Heart left ventricle (tissue), 16 donors: ENCODE measurements around the gene BRSK2. TPM values are rescaled to one million over a fixed set of nuclear protein-coding genes. Genes with fewer than 3 reads are reported as not detected.

Source experiments
- ATAC-seq, 4 donors: fragments of 200-7000 bp; cut with Tn5 transposase; one replicate each; pipeline ENCODE4 v1.9.1; 2020 to 2022; ENCODE audit warnings: moderate library complexity in 4 of 4, mild to moderate bottlenecking in 3 of 4, moderate number of reproducible peaks in 1 of 4
- DNase-seq, 5 donors: peaks; one replicate each; pipeline ENCODE4 v3.0.0-alpha.2; 2020
- H3K27ac ChIP-seq, 12 donors: fragments of 200-600 bp; sonication (generic) in 4 of 12; one replicate each; pipeline versions ENCODE4 v1.5.0 to v1.8.0; 2016 to 2022; ENCODE audit warnings: mild to moderate bottlenecking in 2 of 12
- H3K27me3 ChIP-seq, 9 donors: fragments of 200-600 bp; sonication (generic) in 2 of 9; one replicate each; pipeline versions ENCODE4 v1.5.1 to v1.8.0; 2016 to 2022; ENCODE audit warnings: mild to moderate bottlenecking in 3 of 9
- H3K36me3 ChIP-seq, 9 donors: fragments of 200-600 bp; sonication (generic) in 2 of 9; one replicate each; pipeline versions ENCODE4 v1.5.0 to v1.8.0; 2018 to 2022; ENCODE audit warnings: mild to moderate bottlenecking in 2 of 9
- H3K4me1 ChIP-seq, 12 donors: fragments of 200-600 bp; sonication (generic) in 4 of 12; one replicate each; pipeline versions ENCODE4 v1.5.0 to v1.8.0; 2016 to 2022; ENCODE audit warnings: mild to moderate bottlenecking in 3 of 12
- H3K4me3 ChIP-seq, 12 donors: fragments of 200-600 bp; sonication (generic) in 4 of 12; one replicate each; pipeline versions ENCODE4 v1.5.0 to v1.8.0; 2017 to 2022; ENCODE audit warnings: mild to moderate bottlenecking in 9 of 12, moderate library complexity in 4 of 12
- H3K9me3 ChIP-seq, 12 donors: fragments of 200-600 bp; sonication (generic) in 4 of 12; one replicate each; pipeline versions ENCODE4 v1.5.0 to v1.8.0; 2016 to 2022; ENCODE audit warnings: mild to moderate bottlenecking in 1 of 12
- POLR2A ChIP-seq, 2 donors: fragments of 450-650 bp; IDR thresholded peaks; one replicate each; pipeline ENCODE4 v1.6.1; 2017; ENCODE audit warnings: antibody characterized with exemption in 2 of 2, mild to moderate bottlenecking in 2 of 2, moderate library complexity in 2 of 2
- WGBS, 4 donors: extraction: QIAGEN DNeasy Blood & Tissue Kit in 2 of 4; methylation state at CpG; one replicate each; pipeline versions ENCODE4 v1.1.5 to v1.1.7; 2013 to 2018; 5-methylcytosine and 5-hydroxymethylcytosine counted together
- intact Hi-C, 10 donors: fragments of 100-400 bp; cut with DNase I; formaldehyde crosslinking; loops; one replicate each; pipeline versions ENCODE4 v1.11.1 to v1.14.2; 2022
- polyA plus RNA-seq, 2 donors: library from polyadenylated mRNA; stranded (reverse); fragments of 200-250 nt; gene quantifications; one replicate each; pipeline ENCODE4 v1.2.3, GENCODE V29; 2013
- total RNA-seq, 9 donors: library from RNA; depleted of rRNA in 2 of 9; stranded (reverse); fragments of >200 nt in 2 of 9; fragmentation: NEBNext Ultra II Directional in 3 of 9; extraction: Animal tissue kit (Norgen Biotek cat#: 25700) in 3 of 9; gene quantifications; one replicate each; pipeline versions ENCODE4 v1.1.0 to v1.2.4, GENCODE V29; 2016 to 2023
- TF ChIP-seq, protein P1 (sequence below), 12 donors: fragments of 200-600 bp; sonication (generic) in 4 of 12; IDR thresholded peaks; one replicate each; pipeline versions ENCODE4 v1.5.0 to v1.8.0; 2018 to 2022; ENCODE audit warnings: antibody characterized with exemption in 12 of 12, mild to moderate bottlenecking in 5 of 12
- donor health status: ischemic (EF 13 %, LVEDD 7.1; RV severe dilation, severe dysfunction).
- donor health status: healthy with polysubstance abuse.
- donor health status: DM: no; HTN: yes; CAD: no.
- donor health status: DM: no; HTN: no; CAD: no.
- donor health status: ischemic (EF 25% LVEDD 6.9; RV normal size, moderate dysfunction).
- donor health status: ischemic (EF 25% LVEDD 5.7; RV mildly dilated, moderate dysfunction).
- donor health status: healthy.
- donor health status: DM: yes; HTN: yes; CAD: no.
- donor health status: ischemic (EF 35%, LVEDD 5.7; RV mildly dilated, moderate dysfunction).
- donor health status: nonischemic (EF 11% LVEDD 7.7; RV severe dilation, severe dysfunction).
- donor health status: DM: yes; HTN: yes; CAD: no.
- donor health status: PGD.
- donor health status: ischemic (EF 29% LVEDD 5.4; RV normal size, mild dysfunction).
- donor health status: nonischemic (EF 23%, LVEDD 6.1; RV moderate dilation, normal function).

BRSK2 gene
- total and polyA plus RNA-seq, 11 donors, result 0.16 to 1.3 (median 0.61) TPM; not detected in 1

DNA sequence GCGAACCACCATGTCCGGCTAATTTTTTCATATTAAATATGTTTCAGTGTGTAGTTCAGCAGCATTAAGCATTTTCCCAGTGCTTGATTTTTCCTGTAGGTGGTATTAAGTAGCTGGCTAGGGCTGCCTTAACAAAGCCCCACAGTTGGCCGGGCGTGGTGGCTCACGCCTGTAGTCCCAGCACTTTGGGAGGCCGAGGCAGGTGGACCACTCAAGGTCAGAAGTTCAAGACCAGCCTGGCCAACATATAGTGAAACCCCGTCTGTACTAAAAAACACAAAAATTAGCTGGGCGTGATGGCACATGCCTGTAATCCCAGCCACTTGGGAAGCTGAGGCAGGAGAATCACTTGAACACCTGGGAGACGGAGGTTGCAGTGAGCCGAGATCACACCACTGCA is 46.8 kb upstream of the BRSK2 start:
- intact Hi-C loops, result loop anchor here in 1 of 10 donors (5.0 kb wide), 1 partner anchor 39 kb away; no protein-coding TSS in a partner anchor
- ATAC-seq (no peak), DNase-seq (no peak)
- TF ChIP-seq, protein P1, sequence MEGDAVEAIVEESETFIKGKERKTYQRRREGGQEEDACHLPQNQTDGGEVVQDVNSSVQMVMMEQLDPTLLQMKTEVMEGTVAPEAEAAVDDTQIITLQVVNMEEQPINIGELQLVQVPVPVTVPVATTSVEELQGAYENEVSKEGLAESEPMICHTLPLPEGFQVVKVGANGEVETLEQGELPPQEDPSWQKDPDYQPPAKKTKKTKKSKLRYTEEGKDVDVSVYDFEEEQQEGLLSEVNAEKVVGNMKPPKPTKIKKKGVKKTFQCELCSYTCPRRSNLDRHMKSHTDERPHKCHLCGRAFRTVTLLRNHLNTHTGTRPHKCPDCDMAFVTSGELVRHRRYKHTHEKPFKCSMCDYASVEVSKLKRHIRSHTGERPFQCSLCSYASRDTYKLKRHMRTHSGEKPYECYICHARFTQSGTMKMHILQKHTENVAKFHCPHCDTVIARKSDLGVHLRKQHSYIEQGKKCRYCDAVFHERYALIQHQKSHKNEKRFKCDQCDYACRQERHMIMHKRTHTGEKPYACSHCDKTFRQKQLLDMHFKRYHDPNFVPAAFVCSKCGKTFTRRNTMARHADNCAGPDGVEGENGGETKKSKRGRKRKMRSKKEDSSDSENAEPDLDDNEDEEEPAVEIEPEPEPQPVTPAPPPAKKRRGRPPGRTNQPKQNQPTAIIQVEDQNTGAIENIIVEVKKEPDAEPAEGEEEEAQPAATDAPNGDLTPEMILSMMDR (IDR thresholded peaks at IDR 0.05), result no peak
- TF ChIP-seq POLR2A (IDR thresholded peaks at IDR 0.05), result no peak
- H3K27me3 ChIP-seq, result no peaks in the 10 kb centered on the region
- no peaks in the 10 kb centered on the region for H3K36me3 ChIP-seq
- WGBS, 4 donors, result 88 to 93% (median 90%) methylated on average over 10 of the region's 10 CpGs
- H3K4me3 ChIP-seq, result no peak overlapping the region
- no peak overlapping the region for H3K27ac ChIP-seq
- H3K9me3 ChIP-seq, result no peaks in the 10 kb centered on the region
- peaks cover 0 to 7% (median 0%) of the 10 kb centered on the region in 12 donors for H3K4me1 ChIP-seq

DNA sequence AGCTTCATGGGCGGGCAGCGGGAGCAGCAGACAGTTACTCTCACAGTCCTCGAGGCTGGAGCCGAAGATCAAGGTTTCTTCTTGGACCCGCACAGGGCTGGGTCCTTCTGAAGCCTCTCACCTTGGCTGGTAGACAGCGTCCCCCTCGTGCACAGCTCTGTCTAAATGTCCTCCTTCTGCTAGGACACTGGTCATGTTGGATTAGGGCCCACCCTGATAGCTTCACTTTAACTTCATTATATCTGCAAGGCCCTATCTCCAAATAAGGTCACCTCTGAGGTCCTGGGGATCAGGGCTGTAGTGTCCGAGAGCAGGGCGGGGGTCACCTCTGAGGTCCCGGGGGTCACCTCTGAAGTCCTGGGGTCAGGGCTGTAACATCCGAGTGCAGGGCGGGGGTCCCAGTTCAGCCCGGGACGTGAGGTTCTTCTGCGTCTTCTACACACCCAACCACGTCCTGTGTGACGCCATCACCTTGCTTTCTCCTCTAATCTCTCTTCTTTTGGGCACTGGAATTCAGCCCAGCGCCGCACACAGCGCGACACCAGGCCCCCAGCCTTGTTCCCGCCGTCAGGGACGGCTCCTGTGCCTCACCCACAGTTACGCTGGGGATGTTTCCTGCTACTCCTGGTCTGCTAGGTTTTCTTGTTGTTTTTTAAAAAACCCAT is 46.2 kb upstream of the BRSK2 start:
- H3K4me1 ChIP-seq, result peaks cover 0 to 7% (median 0%) of the 10 kb centered on the region in 12 donors
- intact Hi-C loops, result loop anchor here in 1 of 10 donors (5.0 kb wide), 1 partner anchor 39 kb away; no protein-coding TSS in a partner anchor
- no peaks in the 10 kb centered on the region for H3K9me3 ChIP-seq
- no peak for ATAC-seq
- no peak for DNase-seq
- TF ChIP-seq, protein P1 (IDR thresholded peaks at IDR 0.05), result no peak
- TF ChIP-seq POLR2A (IDR thresholded peaks at IDR 0.05), result no peak
- no peak overlapping the region for H3K27ac ChIP-seq
- WGBS, 4 donors, result 73 to 87% (median 78%) methylated on average over 21 to 25 of the region's 25 CpGs
- H3K4me3 ChIP-seq, result no peak overlapping the region
- no peaks in the 10 kb centered on the region for H3K36me3 ChIP-seq
- H3K27me3 ChIP-seq, result no peaks in the 10 kb centered on the region

DNA sequence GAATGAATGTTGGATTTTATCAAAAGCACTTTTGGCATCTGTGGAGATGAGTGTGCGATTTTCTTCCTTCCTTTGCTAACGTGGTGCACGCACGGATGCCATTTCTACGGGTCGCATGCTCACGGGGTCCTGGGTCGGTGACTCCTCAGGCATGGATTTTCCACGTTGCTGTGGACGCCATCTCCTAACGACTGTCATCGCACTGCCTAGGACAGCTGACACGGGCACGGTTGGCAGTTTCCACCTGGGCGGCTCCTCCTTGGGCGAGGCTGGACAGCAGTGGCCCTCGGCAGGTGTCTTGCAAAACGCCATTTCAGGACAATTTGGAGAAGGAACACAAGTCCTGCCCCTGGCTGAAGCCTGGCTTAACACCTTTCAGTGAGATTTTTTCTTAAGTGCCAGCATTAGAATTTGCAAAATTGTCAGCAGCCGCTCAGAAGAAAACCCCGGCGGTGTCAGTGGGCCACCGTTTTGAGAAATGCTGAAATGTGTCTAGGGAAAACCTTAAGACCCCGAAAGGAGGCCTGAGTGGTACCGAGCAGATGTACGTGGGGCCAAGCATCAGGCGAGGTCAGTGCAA is 45.6 kb upstream of the BRSK2 start:
- Histone ChIP-seq H3K9me3 (no peaks in the 10 kb centered on the region), H3K4me3 (no peak overlapping the region), H3K27me3 (peaks cover 0 to 3% (median 0%) of the 10 kb centered on the region in 9 donors), H3K27ac (no peak overlapping the region), H3K36me3 (no peaks in the 10 kb centered on the region), H3K4me1 (peaks cover 0 to 7% (median 0%) of the 10 kb centered on the region in 12 donors)
- no peak for DNase-seq
- ATAC-seq, result no peak
- TF ChIP-seq POLR2A (IDR thresholded peaks at IDR 0.05), result no peak
- TF ChIP-seq, protein P1 (IDR thresholded peaks at IDR 0.05), result no peak
- WGBS, 4 donors, result 83 to 86% (median 84%) methylated on average over 26 of the region's 26 CpGs
- intact Hi-C loops, result loop anchor here in 1 of 10 donors (5.0 kb wide), 1 partner anchor 38 kb away; no protein-coding TSS in a partner anchor

DNA sequence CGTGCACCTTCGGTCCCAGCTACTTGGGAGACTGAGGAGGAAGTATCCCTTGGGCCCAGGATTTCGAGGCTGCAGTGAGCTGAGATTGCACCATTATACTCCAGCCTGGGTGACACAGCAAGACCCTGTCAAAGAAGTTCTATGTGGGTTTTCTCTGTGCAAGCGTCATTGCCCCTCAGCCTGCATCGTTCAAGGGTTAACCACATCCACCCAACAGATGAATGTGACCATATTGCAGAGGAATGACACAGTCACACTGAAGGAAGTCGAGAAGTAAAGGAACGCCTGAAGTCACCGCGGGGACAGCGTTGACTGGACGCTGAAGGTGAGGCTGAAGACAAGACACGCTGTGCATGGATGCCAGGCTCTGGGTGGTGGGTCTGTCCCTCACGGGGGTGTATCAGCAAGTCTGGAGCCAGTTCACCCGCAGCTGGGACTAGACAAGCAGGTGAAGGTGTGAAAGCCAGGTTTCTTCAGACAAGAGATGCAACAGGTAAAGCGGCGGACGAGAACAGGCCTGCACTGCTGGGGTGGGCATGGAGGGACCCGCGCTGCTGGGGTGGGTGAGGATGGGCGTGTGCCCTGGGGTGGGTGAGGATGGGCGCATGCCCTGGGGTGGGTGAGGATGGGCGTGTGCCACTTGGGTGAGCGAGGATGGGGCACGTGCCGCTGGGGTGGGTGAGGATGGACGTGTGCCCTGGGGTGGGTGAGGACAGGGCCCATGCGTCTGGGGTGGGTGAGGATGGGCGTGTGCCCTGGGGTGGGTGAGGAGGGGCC is 43.8 kb upstream of the BRSK2 start:
- no peak overlapping the region for H3K27ac ChIP-seq
- ATAC-seq (no peak), DNase-seq (no peak)
- TF ChIP-seq POLR2A (IDR thresholded peaks at IDR 0.05), result no peak
- TF ChIP-seq, protein P1 (IDR thresholded peaks at IDR 0.05), result no peak
- no peaks in the 10 kb centered on the region for H3K9me3 ChIP-seq
- H3K36me3 ChIP-seq, result no peaks in the 10 kb centered on the region
- H3K27me3 ChIP-seq, result peaks cover 0 to 15% (median 0%) of the 10 kb centered on the region in 9 donors
- no peak overlapping the region for H3K4me3 ChIP-seq
- 83 to 85% (median 84%) methylated on average over 28 of the region's 28 CpGs for WGBS, 4 donors
- intact Hi-C loops, result no loop called here
- H3K4me1 ChIP-seq, result peaks cover 0 to 7% (median 0%) of the 10 kb centered on the region in 12 donors
